A549 (cell line): Measurements from ENCODE around the gene TCF4. TPM values are rescaled to one million over a fixed set of nuclear protein-coding genes. Genes with fewer than 3 reads are reported as not detected.

ENCODE experiments used
- ATAC-seq, 2 experiments: fragments of 200-7000 bp in 1 of 2; fragments of >200 bp in 1 of 2; cut with Nextera tagmentation in 1 of 2; cut with Tn5 transposase in 1 of 2; 3 replicates each; pipeline versions ENCODE4 v1.8.0 to v1.9.1; 2018 to 2020; ENCODE audit warnings: mild to moderate bottlenecking in 1 of 2, moderate library complexity in 1 of 2
- CTCF ChIA-PET: fragments of 300-600 bp; sonication (Branson Sonifier 250); formaldehyde crosslinking; extraction: SDS; loops from one replicate; lab custom pipeline; 2021; ENCODE audit warnings: antibody characterized with exemption, inconsistent platforms; lab: Yijun Ruan, JAX
- POLR2A ChIA-PET: fragments of 350-600 bp; formaldehyde crosslinking; extraction: SDS; loops from one replicate; lab custom pipeline; 2021; ENCODE audit warnings: antibody characterized with exemption, inconsistent platforms; lab: Yijun Ruan, JAX
- DNase-seq, 2 experiments: peaks; one replicate each; pipeline versions ENCODE4 v3.0.0 to v3.0.0-alpha.2; 2011 to 2016; ENCODE audit warnings: low read depth in 1 of 2, low spot score in 1 of 2
- FAIRE-seq: peaks from 2 replicates; lab custom pipeline; 2011; peaks lifted over from hg19 to GRCh38; lab: Jason Lieb, UNC
- H3K27ac ChIP-seq, 2 experiments: fragments of >200 bp; sonication (Bioruptor Twin); formaldehyde crosslinking; 3 replicates each; pipeline ENCODE4 v1.5.1; 2016 to 2017
- H3K4me1 ChIP-seq: fragments of >200 bp; sonication (Bioruptor Twin); formaldehyde crosslinking; 3 replicates; pipeline ENCODE4 v1.6.1; 2016
- H3K4me2 ChIP-seq: fragments of >200 bp; sonication (Bioruptor Twin); formaldehyde crosslinking; 3 replicates; pipeline ENCODE4 v1.6.1; 2016
- H3K4me3 ChIP-seq: fragments of >200 bp; sonication (Bioruptor Twin); formaldehyde crosslinking; 3 replicates; pipeline ENCODE4 v1.5.1; 2016
- H3K9me3 ChIP-seq: fragments of >200 bp; sonication (Bioruptor Twin); formaldehyde crosslinking; 3 replicates; pipeline ENCODE4 v1.6.1; 2016
- CBX8 ChIP-seq: fragments of 200-600 bp; sonication (generic); IDR thresholded peaks from 2 replicates; pipeline ENCODE4 v1.6.1; 2016
- CHD2 ChIP-seq: fragments of 150-350 bp; IDR thresholded peaks from 2 replicates; pipeline ENCODE4 v1.6.1; 2014; ENCODE audit warnings: low read length; ENCODE audit not compliant: partially characterized antibody
- CTCF ChIP-seq: fragments of >200 bp; sonication (Bioruptor Twin); formaldehyde crosslinking; IDR thresholded peaks from 3 replicates; pipeline ENCODE4 v1.5.1; 2016
- E2F6 ChIP-seq: IDR thresholded peaks from 2 replicates; pipeline ENCODE4 v1.6.1; 2012; ENCODE audit warnings: low read depth, borderline replicate concordance
- EP300 ChIP-seq, 2 experiments: fragments of >200 bp; sonication (Bioruptor Twin); formaldehyde crosslinking; IDR thresholded peaks; 2 replicates in 1 of 2; 3 replicates in 1 of 2; pipeline ENCODE4 v1.6.1; 2016 to 2017
- FOSB ChIP-seq: fragments of 250-450 bp; sonication (Bioruptor Pico); IDR thresholded peaks from 2 replicates; pipeline ENCODE4 v1.5.0; 2020; ENCODE audit warnings: mild to moderate bottlenecking, moderate library complexity
- FOSL2 ChIP-seq, 2 experiments: fragments of 450-650 bp in 1 of 2; fragments of >200 bp in 1 of 2; sonication (Bioruptor Twin) in 1 of 2; formaldehyde crosslinking; IDR thresholded peaks; 2 replicates each; pipeline versions ENCODE4 v1.5.0 to v1.6.1; 2016 to 2020; ENCODE audit warnings: mild to moderate bottlenecking in 1 of 2, moderate library complexity in 1 of 2
- HDAC2 ChIP-seq: fragments of 200-600 bp; sonication (generic); IDR thresholded peaks from 2 replicates; pipeline ENCODE4 v1.6.1; 2016
- HEYL ChIP-seq: fragments of 250-450 bp; sonication (Bioruptor Pico); IDR thresholded peaks from 2 replicates; pipeline ENCODE4 v1.8.0; 2021; ENCODE audit warnings: mild to moderate bottlenecking, moderate library complexity
- KDM5A ChIP-seq: fragments of 200-600 bp; sonication (generic); IDR thresholded peaks from 2 replicates; pipeline ENCODE4 v1.6.1; 2016; ENCODE audit warnings: antibody characterized with exemption, mild to moderate bottlenecking
- NFE2L2 ChIP-seq: fragments of 150-350 bp; conservative IDR thresholded peaks from 2 replicates; pipeline ENCODE4 v1.6.1; 2014; ENCODE audit warnings: low read length
- PHF8 ChIP-seq: fragments of 200-600 bp; sonication (generic); IDR thresholded peaks from 2 replicates; pipeline ENCODE4 v1.6.1; 2016; ENCODE audit warnings: low read depth, mild to moderate bottlenecking, antibody characterized with exemption, moderate library complexity, borderline replicate concordance
- RARB ChIP-seq: fragments of 250-450 bp; sonication (Bioruptor Pico); IDR thresholded peaks from 2 replicates; pipeline ENCODE4 v1.8.0; 2021; ENCODE audit warnings: mild to moderate bottlenecking, moderate library complexity
- RCOR1 ChIP-seq: fragments of 150-350 bp; IDR thresholded peaks from 2 replicates; pipeline ENCODE4 v1.6.1; 2014; ENCODE audit warnings: antibody characterized with exemption, low read length, low read depth
- RFX5 ChIP-seq: fragments of 450-650 bp; IDR thresholded peaks from 2 replicates; pipeline ENCODE4 v1.7.1; 2014; ENCODE audit warnings: antibody characterized with exemption, mild to moderate bottlenecking, moderate library complexity
- SREBF2 ChIP-seq: fragments of 450-650 bp; IDR thresholded peaks from 2 replicates; pipeline ENCODE4 v1.6.1; 2014; ENCODE audit warnings: mild to moderate bottlenecking, moderate library complexity
- TP53 ChIP-seq: fragments of 250-450 bp; sonication (Bioruptor Pico); IDR thresholded peaks from 2 replicates; pipeline ENCODE4 v1.5.0; 2021; ENCODE audit warnings: mild to moderate bottlenecking, moderate library complexity
- ZC3H11A ChIP-seq: fragments of 450-650 bp; IDR thresholded peaks from 2 replicates; pipeline ENCODE4 v1.6.1; 2014; ENCODE audit warnings: antibody characterized with exemption, mild to moderate bottlenecking
- ZFP36 ChIP-seq: fragments of 450-650 bp; IDR thresholded peaks from 2 replicates; pipeline ENCODE4 v1.6.1; 2014; ENCODE audit warnings: borderline replicate concordance; ENCODE audit not compliant: partially characterized antibody
- WGBS: methylation state at CpG from one replicate; pipeline ENCODE4 v1.1.6; 2017; ENCODE audit errors: missing lambda C conversion rate; 5-methylcytosine and 5-hydroxymethylcytosine counted together
- polyA plus RNA-seq, 4 experiments: library from polyadenylated mRNA; depleted of rRNA in 3 of 4; stranded (reverse); fragments of >200 nt; fragmentation: RNase III in 1 of 4; extraction: RNeasy Plus Mini Kit Qiagen cat#74134 plus additional on column Dnase treatment in 1 of 4; gene quantifications; 2 replicates in 3 of 4; 3 replicates in 1 of 4; pipeline ENCODE4 v1.2.3, GENCODE V29; 2011 to 2017
- TF ChIP-seq, protein P1 (sequence below): fragments of 450-650 bp; IDR thresholded peaks from 2 replicates; pipeline ENCODE4 v1.6.1; 2014; ENCODE audit warnings: antibody characterized with exemption
- TF ChIP-seq, protein P2 (sequence below): IDR thresholded peaks from 2 replicates; pipeline ENCODE4 v1.6.1; 2012

The TCF4 gene
- polyA plus RNA-seq, 2 of the 4 experiments (the other 2 are of a cell fraction), result 3.0 to 4.0 TPM

GRCh38 chr18:55509631-55510324 lies 78.2 kb downstream of the TCF4 start:
- FAIRE-seq (no peak), DNase-seq (no peak), ATAC-seq (no peak)
- Histone ChIP-seq H3K4me3 (no peak overlapping the region), H3K9me3 (no peaks in the 10 kb centered on the region), H3K4me1 (no peaks in the 10 kb centered on the region), H3K27ac (0 out of 6 replicates have a peak overlapping the region, but pooled peaks of 1 of the 2 experiments have one; percentile 26), H3K4me2 (peak overlapping the region; percentile 46)
- TF ChIP-seq ZC3H11A (no peak), KDM5A (no peak), RCOR1 (no peak)
- POLR2A ChIA-PET, result no interaction called here
- CTCF ChIA-PET, result no interaction called here
- 47% methylated on average over 4 of the region's 4 CpGs for WGBS

DNA sequence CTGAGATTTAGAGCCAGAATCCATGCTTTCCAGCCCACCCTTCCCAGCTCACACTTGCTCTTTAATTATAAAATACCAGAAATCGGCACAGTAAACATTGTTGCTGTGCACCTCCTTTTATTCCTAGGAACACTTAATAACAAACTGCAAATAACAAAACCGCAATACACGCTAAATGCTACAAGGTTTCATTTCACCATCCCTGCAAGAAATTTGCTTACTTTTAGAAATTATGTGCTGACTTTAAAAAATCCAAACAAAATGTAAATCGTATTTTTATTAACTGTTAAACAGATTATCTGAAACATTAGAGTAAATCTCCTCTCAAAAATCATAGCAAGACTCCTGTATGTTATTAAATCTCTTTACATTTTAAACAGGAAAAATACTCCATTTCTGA lies 79.3 kb downstream of the TCF4 start:
- FAIRE-seq (no peak), DNase-seq (no peak), ATAC-seq (no peak)
- Histone ChIP-seq H3K4me3 (no peak overlapping the region), H3K9me3 (no peaks in the 10 kb centered on the region), H3K27ac (no peak overlapping the region), H3K4me2 (no peak overlapping the region), H3K4me1 (no peaks in the 10 kb centered on the region)
- TF ChIP-seq FOSL2 (IDR thresholded peaks at IDR 0.05) (no peak), FOSL2 (CRISPR knock-in tag; IDR thresholded peaks at IDR 0.05) (no peak), RFX5 (no peak), PHF8 (no peak), HEYL (CRISPR knock-in tag) (no peak), EP300 (IDR thresholded peaks at IDR 0.05) (no peak), TP53 (no peak)
- WGBS, result 60% methylated on average over 4 of the region's 4 CpGs
- ChIA-PET POLR2A (no interaction called here), CTCF (no interaction called here)

DNA sequence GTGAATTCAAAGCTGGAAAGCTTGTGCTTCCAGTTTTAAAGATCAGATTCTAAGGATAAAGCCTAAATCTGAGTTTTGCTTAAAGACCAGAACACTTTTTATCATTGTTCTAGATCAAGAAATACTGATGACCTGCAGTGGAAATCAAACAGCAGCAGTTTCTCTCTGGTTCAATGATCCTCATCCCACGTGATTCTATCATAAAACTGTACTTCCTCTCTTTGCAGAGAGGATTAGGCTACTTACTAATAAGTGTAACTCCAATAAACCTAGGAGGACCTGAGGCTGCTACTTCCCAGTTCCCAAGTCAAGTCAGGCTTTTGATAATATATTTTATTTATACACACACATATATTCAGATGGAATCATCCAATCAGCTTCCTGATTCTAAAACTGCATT lies 81.9 kb downstream of the TCF4 start:
- ATAC-seq, result no peak
- H3K4me1 ChIP-seq, result no peaks in the 10 kb centered on the region
- ChIA-PET POLR2A (no interaction called here), CTCF (no interaction called here)
- H3K9me3 ChIP-seq, result no peaks in the 10 kb centered on the region
- DNase-seq, result no peak
- no peak for TF ChIP-seq RARB (CRISPR knock-in tag)
- TF ChIP-seq CTCF, result no peak
- no peak for TF ChIP-seq HDAC2
- TF ChIP-seq NFE2L2, result no peak
- no peak for TF ChIP-seq SREBF2
- no peak overlapping the region for H3K4me2 ChIP-seq
- 68% methylated on average over 1 of the region's 1 CpG for WGBS
- FAIRE-seq, result no peak
- no peak overlapping the region for H3K4me3 ChIP-seq
- no peak overlapping the region for H3K27ac ChIP-seq

DNA sequence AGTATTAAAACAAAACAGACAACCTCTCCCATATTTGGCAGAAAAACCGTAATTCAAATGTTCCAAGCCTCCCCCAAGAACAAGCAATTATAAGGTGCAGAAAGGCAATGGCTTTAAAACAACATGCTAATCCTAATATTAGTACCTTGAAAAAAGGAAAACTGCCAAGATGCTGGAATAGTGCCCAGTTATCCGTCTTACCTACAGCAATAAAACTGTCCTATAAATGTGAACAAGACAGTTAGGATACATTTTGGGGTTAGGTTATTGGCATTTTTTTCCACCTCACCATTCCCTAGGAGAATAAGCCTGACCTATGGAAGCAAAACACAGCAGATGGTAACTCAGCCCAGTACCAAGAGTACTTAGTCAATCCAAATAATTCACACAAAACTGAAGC lies 83.2 kb downstream of the TCF4 start:
- no peak overlapping the region for H3K4me3 ChIP-seq
- no peak overlapping the region for H3K27ac ChIP-seq
- TF ChIP-seq, protein P1, sequence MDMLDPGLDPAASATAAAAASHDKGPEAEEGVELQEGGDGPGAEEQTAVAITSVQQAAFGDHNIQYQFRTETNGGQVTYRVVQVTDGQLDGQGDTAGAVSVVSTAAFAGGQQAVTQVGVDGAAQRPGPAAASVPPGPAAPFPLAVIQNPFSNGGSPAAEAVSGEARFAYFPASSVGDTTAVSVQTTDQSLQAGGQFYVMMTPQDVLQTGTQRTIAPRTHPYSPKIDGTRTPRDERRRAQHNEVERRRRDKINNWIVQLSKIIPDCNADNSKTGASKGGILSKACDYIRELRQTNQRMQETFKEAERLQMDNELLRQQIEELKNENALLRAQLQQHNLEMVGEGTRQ, result no peak
- TF ChIP-seq SREBF2 (no peak), E2F6 (no peak), CHD2 (no peak), CBX8 (no peak), FOSB (CRISPR knock-in tag) (no peak), ZFP36 (no peak), NFE2L2 (no peak)
- TF ChIP-seq, protein P2, sequence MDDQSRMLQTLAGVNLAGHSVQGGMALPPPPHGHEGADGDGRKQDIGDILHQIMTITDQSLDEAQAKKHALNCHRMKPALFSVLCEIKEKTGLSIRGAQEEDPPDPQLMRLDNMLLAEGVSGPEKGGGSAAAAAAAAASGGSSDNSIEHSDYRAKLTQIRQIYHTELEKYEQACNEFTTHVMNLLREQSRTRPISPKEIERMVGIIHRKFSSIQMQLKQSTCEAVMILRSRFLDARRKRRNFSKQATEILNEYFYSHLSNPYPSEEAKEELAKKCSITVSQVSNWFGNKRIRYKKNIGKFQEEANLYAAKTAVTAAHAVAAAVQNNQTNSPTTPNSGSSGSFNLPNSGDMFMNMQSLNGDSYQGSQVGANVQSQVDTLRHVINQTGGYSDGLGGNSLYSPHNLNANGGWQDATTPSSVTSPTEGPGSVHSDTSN, result no peak
- ATAC-seq (no peak), DNase-seq (no peak), FAIRE-seq (no peak)
- no peaks in the 10 kb centered on the region for H3K9me3 ChIP-seq
- POLR2A ChIA-PET, result no interaction called here
- CTCF ChIA-PET, result interaction anchor here (0.6 to 1.0 kb wide), 2 partner anchors 38 to 61 kb away, joined by 3 read pairs; no protein-coding TSS in a partner anchor
- 66% methylated on average over 2 of the region's 2 CpGs for WGBS
- no peak overlapping the region for H3K4me2 ChIP-seq
- 0 out of 3 replicates have a peak, but pooled peaks cover 4% of the 10 kb centered on the region for H3K4me1 ChIP-seq
